ENCODE measurements around the gene CHN1. TPM values are rescaled to one million over a fixed set of nuclear protein-coding genes. Genes with fewer than 3 reads are reported as not detected.

CHN1 gene

Small RNAs within 50 kb of the gene (small RNA-seq; reads per million reads assigned to genes)
- gene RNU6-1290P (ENCODE audit: low read depth) (not detected), gene RNU6-763P (ENCODE audit: low read depth) (not detected)
